ENCODE measurements around the gene TNK1.
A peak's percentile ranks its signal among the peaks of the same experiment; 100 is the strongest.

The TNK1 gene

DNA sequence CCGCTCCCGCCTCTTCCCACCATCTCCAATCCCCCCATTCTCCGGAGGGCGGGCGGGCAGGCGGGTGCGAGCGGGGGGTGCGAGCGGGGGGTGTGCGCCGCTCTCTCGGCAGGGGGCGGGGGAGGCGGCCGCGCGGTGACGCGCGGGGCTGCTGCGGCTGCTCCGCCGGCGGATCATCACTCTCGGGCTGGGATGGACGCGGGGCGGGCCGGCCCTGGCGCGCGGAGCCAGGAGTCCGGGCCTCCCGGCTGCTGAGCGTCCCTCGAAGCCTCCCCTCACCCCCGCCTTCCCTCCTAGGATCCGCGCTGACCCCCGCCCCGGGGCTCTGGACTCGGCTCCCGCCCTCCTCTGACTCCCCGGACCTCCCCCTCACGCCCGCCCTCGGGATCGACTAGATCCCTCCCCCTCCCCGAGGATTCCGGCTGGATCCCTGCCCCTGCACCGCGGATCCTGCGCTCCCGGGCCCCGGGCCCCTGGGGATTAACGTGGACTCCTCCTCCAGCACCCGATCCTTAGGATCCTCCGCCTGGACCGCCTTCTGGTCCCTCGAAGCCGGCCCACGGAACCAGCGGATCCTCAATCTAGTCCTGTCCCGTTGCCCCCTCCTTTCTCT, 24.0 kb downstream of the TNK1 start:
- H3K27ac ChIP-seq (ENCODE audit: poor library complexity, severe bottlenecking) = peak overlapping the region; percentile 58
- no peak for DNase-seq (ENCODE audit: low spot score)
- no peaks in the 10 kb centered on the region for H3K9me3 ChIP-seq (ENCODE audit: severe bottlenecking)
- peaks cover 7% of the 10 kb centered on the region for H3K4me1 ChIP-seq (ENCODE audit: insufficient read depth, poor library complexity, severe bottlenecking)
- H3K4me3 ChIP-seq (ENCODE audit: severe bottlenecking) = peak overlapping the region; percentile 54
- no peaks in the 10 kb centered on the region for H3K27me3 ChIP-seq (ENCODE audit: insufficient read depth, poor library complexity, severe bottlenecking)
- peaks cover 17% of the 10 kb centered on the region for H3K36me3 ChIP-seq (ENCODE audit: low read depth)
- ATAC-seq (ENCODE audit: low read depth) = peak; percentile 16
- TF ChIP-seq, protein P1, sequence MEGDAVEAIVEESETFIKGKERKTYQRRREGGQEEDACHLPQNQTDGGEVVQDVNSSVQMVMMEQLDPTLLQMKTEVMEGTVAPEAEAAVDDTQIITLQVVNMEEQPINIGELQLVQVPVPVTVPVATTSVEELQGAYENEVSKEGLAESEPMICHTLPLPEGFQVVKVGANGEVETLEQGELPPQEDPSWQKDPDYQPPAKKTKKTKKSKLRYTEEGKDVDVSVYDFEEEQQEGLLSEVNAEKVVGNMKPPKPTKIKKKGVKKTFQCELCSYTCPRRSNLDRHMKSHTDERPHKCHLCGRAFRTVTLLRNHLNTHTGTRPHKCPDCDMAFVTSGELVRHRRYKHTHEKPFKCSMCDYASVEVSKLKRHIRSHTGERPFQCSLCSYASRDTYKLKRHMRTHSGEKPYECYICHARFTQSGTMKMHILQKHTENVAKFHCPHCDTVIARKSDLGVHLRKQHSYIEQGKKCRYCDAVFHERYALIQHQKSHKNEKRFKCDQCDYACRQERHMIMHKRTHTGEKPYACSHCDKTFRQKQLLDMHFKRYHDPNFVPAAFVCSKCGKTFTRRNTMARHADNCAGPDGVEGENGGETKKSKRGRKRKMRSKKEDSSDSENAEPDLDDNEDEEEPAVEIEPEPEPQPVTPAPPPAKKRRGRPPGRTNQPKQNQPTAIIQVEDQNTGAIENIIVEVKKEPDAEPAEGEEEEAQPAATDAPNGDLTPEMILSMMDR (IDR thresholded peaks at IDR 0.05; ENCODE audit: poor library complexity, severe bottlenecking) = no peak

DNA sequence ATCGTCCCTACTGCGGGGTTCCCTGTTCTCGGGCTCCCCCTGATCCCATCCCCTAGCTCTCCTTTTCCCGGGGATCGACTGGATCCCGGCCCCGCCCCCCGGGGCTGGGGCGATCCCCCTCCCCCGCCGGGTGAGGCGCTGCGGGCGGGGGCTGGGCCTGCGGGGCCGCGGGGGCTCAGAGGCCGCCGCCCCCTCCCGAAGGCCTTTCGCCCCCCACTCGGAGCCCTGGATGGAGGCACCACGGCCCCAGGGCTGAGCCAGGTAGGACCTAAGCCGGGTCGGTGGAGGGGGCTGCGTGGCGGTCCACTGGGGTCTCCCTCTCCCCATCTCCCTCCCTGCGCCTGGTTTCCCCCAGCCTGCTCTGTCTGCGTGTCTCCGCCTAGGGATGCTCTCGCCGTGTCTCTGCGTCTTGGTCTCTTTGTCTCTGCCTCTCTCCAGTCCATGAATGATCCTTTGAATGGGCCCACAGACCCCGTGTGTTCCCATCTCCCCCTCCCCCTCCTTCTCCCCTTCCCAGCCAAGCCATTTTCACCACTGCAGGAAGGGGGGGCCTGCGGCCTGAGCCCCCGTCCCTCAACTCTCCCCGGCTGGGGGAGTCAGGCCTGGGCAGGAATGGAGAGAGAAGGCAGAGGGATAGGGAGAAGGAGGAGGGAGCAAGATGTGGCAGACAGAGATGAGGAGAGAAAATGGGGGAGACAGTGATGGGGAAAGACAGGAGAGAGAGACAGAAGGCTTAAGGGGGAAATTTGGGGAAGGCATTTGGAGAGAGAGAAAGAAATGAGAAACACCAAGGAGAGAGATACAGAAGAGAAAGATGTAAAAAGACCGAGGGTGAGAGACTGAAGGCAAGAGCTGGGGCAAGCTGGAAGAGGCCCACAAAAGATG, 24.7 kb downstream of the TNK1 start:
- ATAC-seq (ENCODE audit: low read depth) = no peak
- H3K4me3 ChIP-seq (ENCODE audit: severe bottlenecking) = peak overlapping the region; percentile 54

DNA sequence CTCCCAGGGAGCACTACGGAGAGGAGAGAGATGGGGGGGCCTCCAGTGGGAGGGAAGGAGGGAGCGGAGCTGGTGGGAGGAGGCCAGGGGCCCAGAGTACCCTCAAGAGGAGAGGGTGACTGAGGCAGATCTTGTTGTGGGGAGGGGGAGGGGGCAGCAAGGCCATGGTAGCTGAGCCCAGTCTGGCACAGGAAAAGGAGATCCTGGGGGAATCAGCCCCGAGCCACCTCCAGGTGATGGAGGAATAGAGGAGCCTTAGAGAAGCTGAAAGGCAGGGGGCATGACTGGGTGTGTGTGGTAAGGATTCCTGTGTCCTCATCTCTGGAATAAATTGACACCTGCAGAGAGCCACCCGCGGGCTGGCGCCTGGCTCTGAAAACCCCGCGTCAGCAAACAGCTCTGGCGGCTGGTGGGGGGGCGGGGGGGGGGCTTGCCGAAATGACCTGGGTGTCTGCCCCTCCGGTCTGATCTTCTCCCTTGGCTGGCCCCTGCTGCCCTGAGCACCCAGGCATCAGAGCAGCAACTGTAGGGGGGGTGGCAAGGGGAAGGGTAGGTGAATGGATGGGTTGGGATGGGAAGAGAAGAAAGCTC, 25.4 kb downstream of the TNK1 start:
- TF ChIP-seq, protein P1 (IDR thresholded peaks at IDR 0.05; ENCODE audit: poor library complexity, severe bottlenecking) = no peak
- no peak for DNase-seq (ENCODE audit: low spot score)
- no peak for ATAC-seq (ENCODE audit: low read depth)
- Histone ChIP-seq H3K27ac (ENCODE audit: poor library complexity, severe bottlenecking) (no peak overlapping the region), H3K4me1 (ENCODE audit: insufficient read depth, poor library complexity, severe bottlenecking) (no peaks in the 10 kb centered on the region), H3K4me3 (ENCODE audit: severe bottlenecking) (no peak overlapping the region), H3K36me3 (ENCODE audit: low read depth) (peaks cover 11% of the 10 kb centered on the region), H3K27me3 (ENCODE audit: insufficient read depth, poor library complexity, severe bottlenecking) (no peaks in the 10 kb centered on the region), H3K9me3 (ENCODE audit: severe bottlenecking) (no peaks in the 10 kb centered on the region)

More for the DNA sequence above, 24.7 kb downstream of the TNK1 start:
- TF ChIP-seq, protein P1 (IDR thresholded peaks at IDR 0.05; ENCODE audit: poor library complexity, severe bottlenecking) = no peak
- no peaks in the 10 kb centered on the region for H3K9me3 ChIP-seq (ENCODE audit: severe bottlenecking)
- H3K27me3 ChIP-seq (ENCODE audit: insufficient read depth, poor library complexity, severe bottlenecking) = no peaks in the 10 kb centered on the region
- no peak for DNase-seq (ENCODE audit: low spot score)
- peaks cover 17% of the 10 kb centered on the region for H3K36me3 ChIP-seq (ENCODE audit: low read depth)
- peak overlapping the region; percentile 58 for H3K27ac ChIP-seq (ENCODE audit: poor library complexity, severe bottlenecking)
- peaks cover 5% of the 10 kb centered on the region for H3K4me1 ChIP-seq (ENCODE audit: insufficient read depth, poor library complexity, severe bottlenecking)

DNA sequence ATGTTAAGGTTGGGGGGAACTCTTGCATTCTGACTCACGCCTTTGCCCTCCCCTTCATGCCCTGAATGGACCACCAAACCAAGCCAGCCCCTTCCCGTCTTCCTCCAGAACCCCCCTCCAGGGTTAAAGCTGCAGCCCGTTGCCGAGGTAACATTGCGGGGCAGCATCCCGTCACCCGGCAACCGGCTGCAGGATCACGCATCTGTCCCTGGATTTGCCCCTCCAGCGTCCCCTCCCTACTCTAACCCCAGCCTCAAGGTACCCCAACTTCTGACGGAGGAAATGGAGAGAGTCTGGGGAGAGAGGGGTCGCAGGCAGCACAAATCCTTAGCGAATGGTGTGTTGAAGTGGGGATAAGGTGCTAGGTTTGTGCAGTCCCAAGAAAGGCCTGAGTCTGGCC, 26.2 kb downstream of the TNK1 start:
- DNase-seq (ENCODE audit: low spot score) (no peak), ATAC-seq (ENCODE audit: low read depth) (no peak)
- Histone ChIP-seq H3K4me1 (ENCODE audit: insufficient read depth, poor library complexity, severe bottlenecking) (no peaks in the 10 kb centered on the region), H3K9me3 (ENCODE audit: severe bottlenecking) (no peaks in the 10 kb centered on the region), H3K4me3 (ENCODE audit: severe bottlenecking) (no peak overlapping the region), H3K27ac (ENCODE audit: poor library complexity, severe bottlenecking) (no peak overlapping the region), H3K27me3 (ENCODE audit: insufficient read depth, poor library complexity, severe bottlenecking) (no peaks in the 10 kb centered on the region), H3K36me3 (ENCODE audit: low read depth) (peaks cover 6% of the 10 kb centered on the region; the same call in 1 of the 2 replicates)
- TF ChIP-seq, protein P1 (IDR thresholded peaks at IDR 0.05; ENCODE audit: poor library complexity, severe bottlenecking) = no peak

Data from RWPE2 (cell line).